Stimulated activated CD8-positive, alpha-beta memory T cell treated with anti-CD3 and anti-CD28 coated beads, Interleukin-12 subunit alpha, Interleukin-12 subunit beta, amount 100 ng/mL, for 24 hours (primary cell): ENCODE data around the gene SFRP2.

Experiments used
- DNase-seq: peaks from one replicate; pipeline ENCODE4 v3.0.0-alpha.2; 2020; ENCODE audit errors: extremely low read depth

Gene SFRP2

GRCh38 chr4:153794006-153794405 is 5.1 kb upstream of the SFRP2 start:
- DNase-seq, result no peak

GRCh38 chr4:153792618-153793247 is 3.9 kb upstream of the SFRP2 start:
- no peak for DNase-seq

GRCh38 chr4:153791746-153792617 is 3.1 kb upstream of the SFRP2 start:
- DNase-seq, result no peak

- DNase-seq, result no peak
These were observed 2.2 kb upstream of the SFRP2 start for GRCh38 chr4:153790962-153791551.

GRCh38 chr4:153790500-153790865 is 1.6 kb upstream of the SFRP2 start:
- DNase-seq, result no peak

- no peak for DNase-seq
These were observed 1.0 kb upstream of the SFRP2 start for GRCh38 chr4:153789741-153790499.

GRCh38 chr4:153788051-153788412 is 851 bp downstream of the SFRP2 start:
- DNase-seq, result no peak

- no peak for DNase-seq
These were observed 1.3 kb downstream of the SFRP2 start for GRCh38 chr4:153787575-153787974.

- no peak for DNase-seq
These were observed 1.8 kb downstream of the SFRP2 start for GRCh38 chr4:153787061-153787560.

- DNase-seq, result no peak
These were observed 2.8 kb downstream of the SFRP2 start for GRCh38 chr4:153785910-153786721.

GRCh38 chr4:153784166-153784699 is 4.7 kb downstream of the SFRP2 start:
- no peak for DNase-seq

GRCh38 chr4:153782581-153782980 is 6.3 kb downstream of the SFRP2 start:
- DNase-seq, result no peak

GRCh38 chr4:153781717-153782416 is 7.0 kb downstream of the SFRP2 start:
- no peak for DNase-seq

- DNase-seq, result no peak
These were observed 7.6 kb downstream of the SFRP2 start for GRCh38 chr4:153781280-153781679.

- no peak for DNase-seq
These were observed 8.0 kb downstream of the SFRP2 start for GRCh38 chr4:153780876-153781275.

- DNase-seq, result no peak
These were observed 8.7 kb downstream of the SFRP2 start for GRCh38 chr4:153780221-153780620.

GRCh38 chr4:153778383-153778782 is 10.5 kb downstream of the SFRP2 start:
- DNase-seq, result no peak

- no peak for DNase-seq
These were observed 11.5 kb downstream of the SFRP2 start for GRCh38 chr4:153777421-153777820.

- no peak for DNase-seq
These were observed 12.3 kb downstream of the SFRP2 start for GRCh38 chr4:153776601-153777000.

GRCh38 chr4:153773236-153773690 is 15.6 kb downstream of the SFRP2 start:
- DNase-seq, result no peak
